Calu3 (cell line): Measurements from ENCODE around the gene TBCB. TPM values are rescaled to one million over a fixed set of nuclear protein-coding genes. Genes with fewer than 3 reads are reported as not detected.

Experiments used
- BruUV-seq: library from RNA; stranded (reverse); fragments of 400-500 nt; replicated peaks from 2 replicates; lab custom pipeline; 2021; lab: Mats Ljungman, UMichigan
- CTCF ChIA-PET: fragments of 300-600 bp; sonication (Branson Sonifier 250); formaldehyde crosslinking; loops from one replicate; lab custom pipeline; 2022; ENCODE audit warnings: antibody characterized with exemption; lab: Charles Lee
- DNase-seq: peaks from one replicate; pipeline ENCODE4 v3.0.0; 2022
- H3K27ac Mint-ChIP-seq: one replicate; pipeline ENCODE4 v1.8.0; 2022; ENCODE audit warnings: mixed read lengths; ENCODE audit not compliant: unreplicated experiment
- H3K27me3 Mint-ChIP-seq: one replicate; pipeline ENCODE4 v1.8.0; 2022; ENCODE audit warnings: mixed read lengths; ENCODE audit not compliant: unreplicated experiment
- H3K36me3 Mint-ChIP-seq: one replicate; pipeline ENCODE4 v1.8.0; 2022; ENCODE audit warnings: mild to moderate bottlenecking, moderate library complexity, mixed read lengths; ENCODE audit not compliant: insufficient read depth, unreplicated experiment
- H3K4me1 Mint-ChIP-seq: one replicate; pipeline ENCODE4 v1.8.0; 2022; ENCODE audit warnings: mild to moderate bottlenecking, low read depth, mixed read lengths; ENCODE audit not compliant: unreplicated experiment
- H3K4me3 Mint-ChIP-seq: one replicate; pipeline ENCODE4 v1.8.0; 2022; ENCODE audit warnings: mild to moderate bottlenecking, low read depth, moderate library complexity, mixed read lengths; ENCODE audit not compliant: unreplicated experiment
- H3K9me3 Mint-ChIP-seq: one replicate; pipeline ENCODE4 v1.8.0; 2022; ENCODE audit warnings: low read depth, mixed read lengths; ENCODE audit not compliant: unreplicated experiment
- intact Hi-C: fragments of 100-400 bp; cut with micrococcal nuclease; formaldehyde crosslinking; loops from one replicate; pipeline ENCODE4 v1.10.0; 2022; ENCODE audit not compliant: unreplicated experiment
- total RNA-seq: library from RNA; stranded (reverse); gene quantifications from 2 replicates; pipeline ENCODE4 v1.2.3, GENCODE V29; 2022
- TF ChIP-seq, protein P1 (sequence below): fragments of 200-600 bp; IDR thresholded peaks from one replicate; pipeline ENCODE4 v1.8.0; 2022; ENCODE audit warnings: antibody characterized with exemption; ENCODE audit not compliant: unreplicated experiment

TBCB gene
- total RNA-seq, 1 experiment from 2014 or later: 210 TPM

DNA sequence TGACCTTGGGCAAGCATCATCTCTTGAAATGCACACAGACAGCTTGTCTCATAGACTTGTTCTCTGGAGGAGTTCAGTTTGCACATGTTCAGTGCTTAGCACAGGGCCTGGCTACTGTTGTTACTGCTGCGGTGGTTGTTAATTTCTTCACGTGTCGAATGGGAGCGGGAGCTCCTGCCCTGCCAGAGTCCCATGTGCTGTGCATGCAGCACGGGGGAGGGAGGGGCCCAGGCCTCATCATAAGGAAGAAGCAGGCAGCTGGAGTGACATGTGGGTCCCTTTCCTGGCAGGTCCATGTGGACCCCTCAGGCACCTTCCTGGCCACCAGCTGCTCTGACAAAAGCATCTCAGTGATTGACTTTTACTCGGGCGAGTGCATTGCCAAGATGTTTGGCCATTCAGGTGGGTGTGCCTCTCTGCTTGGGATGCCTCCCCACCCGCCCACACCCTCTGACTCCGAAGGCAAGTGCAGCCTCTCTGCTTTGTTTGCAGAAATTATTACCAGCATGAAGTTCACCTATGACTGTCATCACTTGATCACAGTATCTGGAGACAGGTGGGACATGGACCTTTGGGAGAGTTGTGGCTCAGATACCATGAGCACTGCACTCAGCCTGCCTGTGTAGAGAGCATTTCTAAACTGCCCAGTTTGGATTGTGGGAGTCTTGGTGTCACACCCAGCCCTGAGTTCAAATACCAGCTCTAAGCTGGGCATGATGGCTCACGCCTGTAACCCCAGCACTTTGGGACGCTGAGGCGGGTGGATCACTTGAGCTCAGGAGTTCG, 24.2 kb upstream of the TBCB start:
- TF ChIP-seq, protein P1, sequence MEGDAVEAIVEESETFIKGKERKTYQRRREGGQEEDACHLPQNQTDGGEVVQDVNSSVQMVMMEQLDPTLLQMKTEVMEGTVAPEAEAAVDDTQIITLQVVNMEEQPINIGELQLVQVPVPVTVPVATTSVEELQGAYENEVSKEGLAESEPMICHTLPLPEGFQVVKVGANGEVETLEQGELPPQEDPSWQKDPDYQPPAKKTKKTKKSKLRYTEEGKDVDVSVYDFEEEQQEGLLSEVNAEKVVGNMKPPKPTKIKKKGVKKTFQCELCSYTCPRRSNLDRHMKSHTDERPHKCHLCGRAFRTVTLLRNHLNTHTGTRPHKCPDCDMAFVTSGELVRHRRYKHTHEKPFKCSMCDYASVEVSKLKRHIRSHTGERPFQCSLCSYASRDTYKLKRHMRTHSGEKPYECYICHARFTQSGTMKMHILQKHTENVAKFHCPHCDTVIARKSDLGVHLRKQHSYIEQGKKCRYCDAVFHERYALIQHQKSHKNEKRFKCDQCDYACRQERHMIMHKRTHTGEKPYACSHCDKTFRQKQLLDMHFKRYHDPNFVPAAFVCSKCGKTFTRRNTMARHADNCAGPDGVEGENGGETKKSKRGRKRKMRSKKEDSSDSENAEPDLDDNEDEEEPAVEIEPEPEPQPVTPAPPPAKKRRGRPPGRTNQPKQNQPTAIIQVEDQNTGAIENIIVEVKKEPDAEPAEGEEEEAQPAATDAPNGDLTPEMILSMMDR: no peak
- no peaks in the 10 kb centered on the region for H3K9me3 Mint-ChIP-seq
- intact Hi-C loops: no loop called here
- CTCF ChIA-PET: no interaction called here
- no TSS peak for BruUV-seq
- no peak overlapping the region for H3K27ac Mint-ChIP-seq
- no peaks in the 10 kb centered on the region for H3K4me1 Mint-ChIP-seq
- H3K27me3 Mint-ChIP-seq: no peaks in the 10 kb centered on the region
- no peak overlapping the region for H3K4me3 Mint-ChIP-seq
- peaks cover 37% of the 10 kb centered on the region for H3K36me3 Mint-ChIP-seq
- no peak for DNase-seq

DNA sequence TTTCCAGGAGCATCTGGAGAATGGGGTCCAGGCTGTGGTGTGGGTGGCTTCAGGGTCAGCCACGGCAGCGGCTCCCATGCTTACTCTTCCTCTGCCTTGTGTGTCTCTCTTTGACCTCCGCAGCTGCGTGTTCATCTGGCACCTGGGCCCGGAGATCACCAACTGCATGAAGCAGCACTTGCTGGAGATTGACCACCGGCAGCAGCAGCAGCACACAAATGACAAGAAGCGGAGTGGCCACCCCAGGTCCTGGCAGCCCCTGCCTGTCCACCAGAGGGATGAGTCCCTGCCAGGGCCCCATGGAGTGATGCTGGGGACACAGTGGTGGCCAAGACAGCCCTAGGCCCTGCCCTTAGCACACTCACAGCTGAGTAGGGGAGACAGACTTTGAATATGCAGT, 22.7 kb upstream of the TBCB start:
- no peaks in the 10 kb centered on the region for H3K27me3 Mint-ChIP-seq
- H3K4me1 Mint-ChIP-seq: no peaks in the 10 kb centered on the region
- H3K27ac Mint-ChIP-seq: no peak overlapping the region
- H3K36me3 Mint-ChIP-seq: peaks cover 41% of the 10 kb centered on the region
- no TSS peak for BruUV-seq
- TF ChIP-seq, protein P1: no peak
- no peak overlapping the region for H3K4me3 Mint-ChIP-seq
- CTCF ChIA-PET: no interaction called here
- intact Hi-C loops: no loop called here
- no peaks in the 10 kb centered on the region for H3K9me3 Mint-ChIP-seq
- DNase-seq: no peak

DNA sequence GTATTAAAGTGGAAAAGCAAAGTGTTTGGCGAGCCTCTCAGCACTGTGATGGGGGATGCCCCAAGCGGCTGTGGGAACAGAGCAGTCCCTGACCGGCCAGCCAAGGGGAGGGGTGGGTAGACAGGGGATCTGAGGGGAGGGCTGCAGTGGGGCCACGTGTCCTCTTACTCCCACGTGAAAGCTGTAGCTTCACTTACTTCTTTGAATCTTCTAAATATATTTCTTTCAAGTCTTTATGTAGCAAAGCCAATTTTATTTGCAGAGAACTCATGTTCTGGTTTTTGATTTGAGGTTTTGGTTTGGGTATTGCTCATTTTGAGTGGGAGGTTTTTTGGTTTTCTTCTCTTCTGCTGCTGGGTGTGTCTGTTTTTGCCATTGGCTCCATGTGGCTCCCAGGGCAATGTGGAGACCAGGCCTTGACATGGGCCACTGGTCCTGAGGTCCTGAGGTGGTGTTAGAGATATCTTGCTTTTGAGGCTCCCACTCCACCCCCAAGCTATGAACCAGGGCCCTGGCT, 22.1 kb upstream of the TBCB start:
- H3K27me3 Mint-ChIP-seq: no peaks in the 10 kb centered on the region
- no peak overlapping the region for H3K4me3 Mint-ChIP-seq
- TF ChIP-seq, protein P1: no peak
- DNase-seq: no peak
- peaks cover 45% of the 10 kb centered on the region for H3K36me3 Mint-ChIP-seq
- CTCF ChIA-PET: no interaction called here
- intact Hi-C loops: no loop called here
- no peak overlapping the region for H3K27ac Mint-ChIP-seq
- no peaks in the 10 kb centered on the region for H3K9me3 Mint-ChIP-seq
- BruUV-seq: no TSS peak
- no peaks in the 10 kb centered on the region for H3K4me1 Mint-ChIP-seq

DNA sequence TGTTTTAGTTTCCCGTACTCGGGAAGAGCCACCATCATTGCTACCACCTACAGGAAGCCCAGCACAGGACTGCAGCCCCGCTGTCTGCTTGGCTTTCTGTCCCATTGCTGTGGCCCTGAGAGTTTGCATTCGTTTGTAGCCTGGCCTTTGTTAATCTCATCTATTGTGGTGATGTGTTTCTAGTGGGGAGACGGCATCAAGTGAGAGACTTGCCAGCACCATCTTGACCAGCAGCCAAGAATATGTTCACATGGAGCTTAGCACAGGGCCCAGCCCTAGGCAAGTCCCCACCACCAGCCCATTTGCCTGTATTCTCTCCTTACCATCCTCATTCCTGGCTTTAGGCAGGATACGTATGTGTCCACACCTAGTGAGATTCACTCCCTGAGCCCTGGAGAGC, 21.6 kb upstream of the TBCB start:
- H3K4me3 Mint-ChIP-seq: no peak overlapping the region
- H3K9me3 Mint-ChIP-seq: no peaks in the 10 kb centered on the region
- BruUV-seq: no TSS peak
- intact Hi-C loops: no loop called here
- H3K36me3 Mint-ChIP-seq: peaks cover 45% of the 10 kb centered on the region
- no peak for DNase-seq
- no peaks in the 10 kb centered on the region for H3K4me1 Mint-ChIP-seq
- TF ChIP-seq, protein P1: no peak
- CTCF ChIA-PET: no interaction called here
- H3K27ac Mint-ChIP-seq: no peak overlapping the region
- H3K27me3 Mint-ChIP-seq: no peaks in the 10 kb centered on the region
